MM.1S (cell line): ENCODE measurements around the gene FGGY.

Experiments used
- DNase-seq: peaks from one replicate; pipeline ENCODE4 v3.0.0-alpha.2; 2015
- H2AFZ ChIP-seq: fragments of 300-600 bp; sonication (generic); 2 replicates; pipeline ENCODE4 v1.6.0; 2016; ENCODE audit warnings: antibody characterized with exemption, low read length
- H3F3A ChIP-seq: fragments of 300-600 bp; sonication (generic); 2 replicates; pipeline ENCODE4 v1.6.1; 2016; ENCODE audit warnings: mild to moderate bottlenecking, antibody characterized with exemption, low read length, moderate library complexity, mixed read lengths; ENCODE audit not compliant: insufficient read depth
- H3K27ac ChIP-seq: fragments of 300-600 bp; sonication (generic); 2 replicates; pipeline ENCODE4 v1.5.1; 2016; ENCODE audit warnings: mild to moderate bottlenecking, low read length
- H3K27me3 ChIP-seq: fragments of 300-600 bp; sonication (generic); replicated peaks from 2 replicates; pipeline ENCODE4 v1.6.0; 2016; ENCODE audit warnings: low read length; ENCODE audit not compliant: insufficient read depth
- H3K36me3 ChIP-seq: fragments of 300-600 bp; sonication (generic); replicated peaks from 2 replicates; pipeline ENCODE4 v1.6.1; 2016; ENCODE audit warnings: mild to moderate bottlenecking, low read length, mixed read lengths; ENCODE audit not compliant: insufficient read depth
- H3K4me1 ChIP-seq: fragments of 300-600 bp; sonication (generic); 2 replicates; pipeline ENCODE4 v1.6.1; 2016; ENCODE audit warnings: low read length, mixed read lengths
- H3K4me2 ChIP-seq: fragments of 300-600 bp; sonication (generic); 2 replicates; pipeline ENCODE4 v1.6.0; 2016; ENCODE audit warnings: low read depth, low read length
- H3K4me3 ChIP-seq: fragments of 300-600 bp; sonication (generic); 2 replicates; pipeline ENCODE4 v1.5.1; 2016; ENCODE audit warnings: low read length, mixed read lengths
- H3K79me2 ChIP-seq: fragments of 300-600 bp; sonication (generic); 2 replicates; pipeline ENCODE4 v1.6.1; 2016; ENCODE audit warnings: mixed run types, low read length, mixed read lengths
- H3K9ac ChIP-seq: fragments of 300-600 bp; sonication (generic); 2 replicates; pipeline ENCODE4 v1.6.1; 2016; ENCODE audit warnings: low read length, mixed read lengths
- H3K9me2 ChIP-seq: fragments of 300-600 bp; sonication (generic); replicated peaks from 2 replicates; pipeline ENCODE4 v1.6.1; 2016; ENCODE audit warnings: mild to moderate bottlenecking, low read length, mixed read lengths; ENCODE audit not compliant: insufficient read depth
- H3K9me3 ChIP-seq: fragments of 300-600 bp; sonication (generic); replicated peaks from 2 replicates; pipeline ENCODE4 v1.6.1; 2016; ENCODE audit warnings: mild to moderate bottlenecking, low read length, mixed read lengths; ENCODE audit not compliant: insufficient read depth
- H4K20me1 ChIP-seq: fragments of 300-600 bp; sonication (generic); 2 replicates; pipeline ENCODE4 v1.6.1; 2016; ENCODE audit warnings: mild to moderate bottlenecking, low read length, moderate library complexity, mixed read lengths; ENCODE audit not compliant: insufficient read depth
- CTCF ChIP-seq: fragments of 300-600 bp; sonication (generic); IDR thresholded peaks from 2 replicates; pipeline ENCODE4 v1.5.1; 2016; ENCODE audit warnings: antibody characterized with exemption, low read length, mixed read lengths
- EZH2 ChIP-seq: fragments of 300-600 bp; sonication (generic); optimal IDR thresholded peaks from 2 replicates; pipeline ENCODE3; 2017; ENCODE audit warnings: low read depth, mild to moderate bottlenecking, antibody characterized with exemption, low read length, mixed read lengths
- EZH2phosphoT487 ChIP-seq: fragments of 300-600 bp; sonication (generic); IDR thresholded peaks from 2 replicates; pipeline ENCODE4 v1.6.1; 2018; ENCODE audit warnings: antibody characterized with exemption, low read length

FGGY gene

GRCh38 chr1:59268406-59268805 is 28.5 kb upstream of the FGGY start:
- Histone ChIP-seq H3F3A (0 out of 2 replicates have a peak, but pooled peaks cover 3% of the 10 kb centered on the region), H3K4me1 (peaks cover 7% of the 10 kb centered on the region), H3K27me3 (no peaks in the 10 kb centered on the region), H3K4me2 (no peak overlapping the region), H3K27ac (no peak overlapping the region), H3K9ac (no peak overlapping the region), H3K9me2 (no peaks in the 10 kb centered on the region), H4K20me1 (no peaks in the 10 kb centered on the region), H3K36me3 (no peaks in the 10 kb centered on the region), H3K4me3 (no peak overlapping the region), H3K79me2 (no peaks in the 10 kb centered on the region), H2AFZ (no peak overlapping the region), H3K9me3 (no peaks in the 10 kb centered on the region)
- TF ChIP-seq CTCF, result no peak
- TF ChIP-seq EZH2, result no peak
- no peak for TF ChIP-seq EZH2phosphoT487
- no peak for DNase-seq

GRCh38 chr1:59271561-59272260 is 25.2 kb upstream of the FGGY start:
- no peak overlapping the region for H3K4me3 ChIP-seq
- H3K27me3 ChIP-seq, result no peaks in the 10 kb centered on the region
- DNase-seq, result no peak
- no peaks in the 10 kb centered on the region for H3K79me2 ChIP-seq
- no peak overlapping the region for H3K4me2 ChIP-seq
- H3K9me2 ChIP-seq, result no peaks in the 10 kb centered on the region
- H3K9me3 ChIP-seq, result no peaks in the 10 kb centered on the region
- H3F3A ChIP-seq, result 0 out of 2 replicates have a peak, but pooled peaks cover 2% of the 10 kb centered on the region
- no peak for TF ChIP-seq EZH2phosphoT487
- no peak for TF ChIP-seq EZH2
- TF ChIP-seq CTCF, result no peak
- H3K4me1 ChIP-seq, result peaks cover 6% of the 10 kb centered on the region
- H2AFZ ChIP-seq, result no peak overlapping the region
- no peak overlapping the region for H3K27ac ChIP-seq
- no peaks in the 10 kb centered on the region for H4K20me1 ChIP-seq
- H3K9ac ChIP-seq, result no peak overlapping the region
- H3K36me3 ChIP-seq, result no peaks in the 10 kb centered on the region

GRCh38 chr1:59272507-59272906 is 24.4 kb upstream of the FGGY start:
- H3K36me3 ChIP-seq, result no peaks in the 10 kb centered on the region
- no peaks in the 10 kb centered on the region for H3K27me3 ChIP-seq
- H2AFZ ChIP-seq, result no peak overlapping the region
- H3K9me3 ChIP-seq, result no peaks in the 10 kb centered on the region
- H3K4me3 ChIP-seq, result no peak overlapping the region
- no peak overlapping the region for H3K4me2 ChIP-seq
- H3K79me2 ChIP-seq, result no peaks in the 10 kb centered on the region
- H3K9ac ChIP-seq, result no peak overlapping the region
- TF ChIP-seq EZH2, result no peak
- TF ChIP-seq CTCF, result no peak
- TF ChIP-seq EZH2phosphoT487, result no peak
- no peaks in the 10 kb centered on the region for H3K9me2 ChIP-seq
- H3K27ac ChIP-seq, result no peak overlapping the region
- H3F3A ChIP-seq, result no peaks in the 10 kb centered on the region
- no peaks in the 10 kb centered on the region for H4K20me1 ChIP-seq
- no peaks in the 10 kb centered on the region for H3K4me1 ChIP-seq
- DNase-seq, result no peak
